ENCODE results near the gene MGARP. TPM values are rescaled to one million over a fixed set of nuclear protein-coding genes. Genes with fewer than 3 reads are reported as not detected.

The MGARP gene
- total and polyA plus RNA-seq, 2 donors (not counting 1 experiment from before 2014, with no cell fraction given) = 15.2 to 18.2 TPM

DNA sequence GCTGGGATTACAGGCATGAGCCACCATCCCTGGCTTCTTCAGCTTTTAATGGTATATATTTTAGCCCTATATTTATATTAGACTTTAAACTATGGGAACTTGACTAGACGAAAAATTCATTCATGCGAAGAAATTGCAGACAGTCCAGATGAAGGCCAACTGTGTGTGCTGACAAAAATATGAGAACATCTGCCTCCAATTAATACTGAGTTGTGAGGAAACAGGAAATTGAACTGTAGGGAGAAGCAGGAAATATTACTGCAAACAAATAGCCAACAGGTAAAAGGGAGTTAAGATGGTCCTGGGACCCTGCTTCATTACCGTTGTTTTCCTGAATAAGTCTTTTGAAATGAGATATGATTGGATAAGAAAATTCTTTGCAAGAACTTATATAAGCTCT, 26.3 kb downstream of the MGARP start:
- Histone ChIP-seq H3K4me3 (replicated peaks in 1 of 4; ENCODE audit: control extremely low read depth in 1 of 4, insufficient read depth in 1 of 4, low read depth in 3 of 4, low read length in 4 of 4) (no peak overlapping the region), H3K4me1 (ENCODE audit: control insufficient read depth, extremely low read depth, insufficient read depth, low read length) (no peaks in the 10 kb centered on the region), H3K27ac (ENCODE audit: insufficient read depth, low read length) (no peak overlapping the region), H3K36me3 (ENCODE audit: control insufficient read depth, insufficient read depth, low read length) (no peaks in the 10 kb centered on the region), H3K4me2 (ENCODE audit: extremely low read depth, insufficient read depth, low read length) (no peak overlapping the region), H3K27me3 (ENCODE audit: control insufficient read depth, insufficient read depth, low read length) (no peaks in the 10 kb centered on the region), H3K9me3 (ENCODE audit: control insufficient read depth, insufficient read depth, low read depth, low read length) (no peaks in the 10 kb centered on the region), H3K79me2 (ENCODE audit: control insufficient read depth, insufficient read depth, low read length) (no peaks in the 10 kb centered on the region), H4K20me1 (ENCODE audit: control insufficient read depth, extremely low read depth, insufficient read depth, low read length) (no peaks in the 10 kb centered on the region), H3K9ac (ENCODE audit: insufficient read depth, low read length) (no peak overlapping the region), H2AFZ (ENCODE audit: low read length) (no peak overlapping the region)
- DNase-seq (ENCODE audit: low read depth in 2 of 2) = peak in 1 of 2 donors; percentile 45
- no peak for TF ChIP-seq EZH2 (IDR thresholded peaks at IDR 0.05; ENCODE audit: low read length, missing control alignments)
- TF ChIP-seq, protein P1, sequence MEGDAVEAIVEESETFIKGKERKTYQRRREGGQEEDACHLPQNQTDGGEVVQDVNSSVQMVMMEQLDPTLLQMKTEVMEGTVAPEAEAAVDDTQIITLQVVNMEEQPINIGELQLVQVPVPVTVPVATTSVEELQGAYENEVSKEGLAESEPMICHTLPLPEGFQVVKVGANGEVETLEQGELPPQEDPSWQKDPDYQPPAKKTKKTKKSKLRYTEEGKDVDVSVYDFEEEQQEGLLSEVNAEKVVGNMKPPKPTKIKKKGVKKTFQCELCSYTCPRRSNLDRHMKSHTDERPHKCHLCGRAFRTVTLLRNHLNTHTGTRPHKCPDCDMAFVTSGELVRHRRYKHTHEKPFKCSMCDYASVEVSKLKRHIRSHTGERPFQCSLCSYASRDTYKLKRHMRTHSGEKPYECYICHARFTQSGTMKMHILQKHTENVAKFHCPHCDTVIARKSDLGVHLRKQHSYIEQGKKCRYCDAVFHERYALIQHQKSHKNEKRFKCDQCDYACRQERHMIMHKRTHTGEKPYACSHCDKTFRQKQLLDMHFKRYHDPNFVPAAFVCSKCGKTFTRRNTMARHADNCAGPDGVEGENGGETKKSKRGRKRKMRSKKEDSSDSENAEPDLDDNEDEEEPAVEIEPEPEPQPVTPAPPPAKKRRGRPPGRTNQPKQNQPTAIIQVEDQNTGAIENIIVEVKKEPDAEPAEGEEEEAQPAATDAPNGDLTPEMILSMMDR (conservative IDR thresholded peaks at IDR 0.05 in 1 of 2, IDR thresholded peaks at IDR 0.05 in 1 of 2; ENCODE audit: low read depth in 1 of 2, low read length in 2 of 2) = no peak

- no peaks in the 10 kb centered on the region for H3K9me3 ChIP-seq (ENCODE audit: control insufficient read depth, insufficient read depth, low read depth, low read length)
- no peak overlapping the region for H3K4me3 ChIP-seq (replicated peaks in 1 of 4; ENCODE audit: control extremely low read depth in 1 of 4, insufficient read depth in 1 of 4, low read depth in 3 of 4, low read length in 4 of 4)
- no peak overlapping the region for H3K27ac ChIP-seq (ENCODE audit: insufficient read depth, low read length)
- H3K9ac ChIP-seq (ENCODE audit: insufficient read depth, low read length) = no peak overlapping the region
- TF ChIP-seq EZH2 (IDR thresholded peaks at IDR 0.05; ENCODE audit: low read length, missing control alignments) = no peak
- TF ChIP-seq, protein P1 (conservative IDR thresholded peaks at IDR 0.05 in 1 of 2, IDR thresholded peaks at IDR 0.05 in 1 of 2; ENCODE audit: low read depth in 1 of 2, low read length in 2 of 2) = no peak
- no peaks in the 10 kb centered on the region for H3K36me3 ChIP-seq (ENCODE audit: control insufficient read depth, insufficient read depth, low read length)
- no peaks in the 10 kb centered on the region for H3K79me2 ChIP-seq (ENCODE audit: control insufficient read depth, insufficient read depth, low read length)
- no peak for DNase-seq (ENCODE audit: low read depth in 2 of 2)
- no peaks in the 10 kb centered on the region for H4K20me1 ChIP-seq (ENCODE audit: control insufficient read depth, extremely low read depth, insufficient read depth, low read length)
- H3K27me3 ChIP-seq (ENCODE audit: control insufficient read depth, insufficient read depth, low read length) = no peaks in the 10 kb centered on the region
- no peak overlapping the region for H2AFZ ChIP-seq (ENCODE audit: low read length)
- no peaks in the 10 kb centered on the region for H3K4me1 ChIP-seq (ENCODE audit: control insufficient read depth, extremely low read depth, insufficient read depth, low read length)
- H3K4me2 ChIP-seq (ENCODE audit: extremely low read depth, insufficient read depth, low read length) = no peak overlapping the region
Measured at GRCh38 chr4:139253046-139253445, 27.0 kb downstream of the MGARP start.

- Histone ChIP-seq H3K4me1 (ENCODE audit: control insufficient read depth, extremely low read depth, insufficient read depth, low read length) (peaks cover 13% of the 10 kb centered on the region), H2AFZ (ENCODE audit: low read length) (no peak overlapping the region), H3K4me2 (ENCODE audit: extremely low read depth, insufficient read depth, low read length) (no peak overlapping the region), H3K27ac (ENCODE audit: insufficient read depth, low read length) (no peak overlapping the region), H3K27me3 (ENCODE audit: control insufficient read depth, insufficient read depth, low read length) (no peaks in the 10 kb centered on the region), H3K9me3 (ENCODE audit: control insufficient read depth, insufficient read depth, low read depth, low read length) (no peaks in the 10 kb centered on the region), H3K79me2 (ENCODE audit: control insufficient read depth, insufficient read depth, low read length) (no peaks in the 10 kb centered on the region), H4K20me1 (ENCODE audit: control insufficient read depth, extremely low read depth, insufficient read depth, low read length) (no peaks in the 10 kb centered on the region), H3K36me3 (ENCODE audit: control insufficient read depth, insufficient read depth, low read length) (no peaks in the 10 kb centered on the region), H3K9ac (ENCODE audit: insufficient read depth, low read length) (no peak overlapping the region), H3K4me3 (replicated peaks in 1 of 4; ENCODE audit: control extremely low read depth in 1 of 4, insufficient read depth in 1 of 4, low read depth in 3 of 4, low read length in 4 of 4) (no peak overlapping the region)
- DNase-seq (ENCODE audit: low read depth in 2 of 2) = peak in 1 of 2 donors; percentile 37
- no peak for TF ChIP-seq EZH2 (IDR thresholded peaks at IDR 0.05; ENCODE audit: low read length, missing control alignments)
- TF ChIP-seq, protein P1 (conservative IDR thresholded peaks at IDR 0.05 in 1 of 2, IDR thresholded peaks at IDR 0.05 in 1 of 2; ENCODE audit: low read depth in 1 of 2, low read length in 2 of 2) = no peak
Measured at GRCh38 chr4:139247700-139248238, 32.3 kb downstream of the MGARP start.

Measured in fibroblast of lung (primary cell).